ENCODE results near the gene GRIN2A. TPM values are rescaled to one million over a fixed set of nuclear protein-coding genes. Genes with fewer than 3 reads are reported as not detected.

GRIN2A gene
- total and polyA plus RNA-seq, 10 donors: under 0.01 to 0.10 (median 0.03) TPM; not detected in 7

DNA sequence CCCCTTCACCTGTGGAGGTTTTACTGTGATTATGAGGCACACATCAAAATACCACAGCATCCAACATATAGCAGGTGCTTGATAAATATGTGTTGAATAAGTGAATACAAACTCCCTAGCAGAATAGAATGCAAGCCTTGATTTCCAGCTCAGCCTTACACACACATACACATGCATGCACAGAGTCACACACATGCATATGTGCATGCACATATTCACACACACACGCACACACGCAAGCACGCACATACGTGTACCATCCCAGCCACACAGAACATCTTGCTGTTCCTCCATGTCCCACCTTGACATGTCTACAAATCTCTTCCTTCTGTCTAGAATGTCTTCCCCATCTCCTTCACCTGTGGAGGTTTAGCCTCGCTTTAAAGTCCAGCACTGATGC lies 160.1 kb downstream of the GRIN2A start:
- Histone ChIP-seq H3K4me3 (no peak overlapping the region), H3K4me1 (no peaks in the 10 kb centered on the region), H3K9me3 (no peaks in the 10 kb centered on the region), H3K27ac (no peak overlapping the region), H3K36me3 (no peaks in the 10 kb centered on the region), H3K27me3 (replicated peaks in 1 of 7) (peaks cover 0 to 21% (median 0%) of the 10 kb centered on the region in 7 donors)
- intact Hi-C loops (cut with DNase I; ENCODE audit: low total_unique reads): no loop called here
- no peak for DNase-seq
- 89 to 95% (median 93%) methylated on average over 5 of the region's 5 CpGs for WGBS, 5 donors
- no peak for TF ChIP-seq POLR2AphosphoS5 (IDR thresholded peaks at IDR 0.05)
- TF ChIP-seq POLR2A (IDR thresholded peaks at IDR 0.05): no peak
- TF ChIP-seq, protein P1, sequence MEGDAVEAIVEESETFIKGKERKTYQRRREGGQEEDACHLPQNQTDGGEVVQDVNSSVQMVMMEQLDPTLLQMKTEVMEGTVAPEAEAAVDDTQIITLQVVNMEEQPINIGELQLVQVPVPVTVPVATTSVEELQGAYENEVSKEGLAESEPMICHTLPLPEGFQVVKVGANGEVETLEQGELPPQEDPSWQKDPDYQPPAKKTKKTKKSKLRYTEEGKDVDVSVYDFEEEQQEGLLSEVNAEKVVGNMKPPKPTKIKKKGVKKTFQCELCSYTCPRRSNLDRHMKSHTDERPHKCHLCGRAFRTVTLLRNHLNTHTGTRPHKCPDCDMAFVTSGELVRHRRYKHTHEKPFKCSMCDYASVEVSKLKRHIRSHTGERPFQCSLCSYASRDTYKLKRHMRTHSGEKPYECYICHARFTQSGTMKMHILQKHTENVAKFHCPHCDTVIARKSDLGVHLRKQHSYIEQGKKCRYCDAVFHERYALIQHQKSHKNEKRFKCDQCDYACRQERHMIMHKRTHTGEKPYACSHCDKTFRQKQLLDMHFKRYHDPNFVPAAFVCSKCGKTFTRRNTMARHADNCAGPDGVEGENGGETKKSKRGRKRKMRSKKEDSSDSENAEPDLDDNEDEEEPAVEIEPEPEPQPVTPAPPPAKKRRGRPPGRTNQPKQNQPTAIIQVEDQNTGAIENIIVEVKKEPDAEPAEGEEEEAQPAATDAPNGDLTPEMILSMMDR (IDR thresholded peaks at IDR 0.05 in 8 of 11, conservative IDR thresholded peaks at IDR 0.05 in 3 of 11): no peak

DNA sequence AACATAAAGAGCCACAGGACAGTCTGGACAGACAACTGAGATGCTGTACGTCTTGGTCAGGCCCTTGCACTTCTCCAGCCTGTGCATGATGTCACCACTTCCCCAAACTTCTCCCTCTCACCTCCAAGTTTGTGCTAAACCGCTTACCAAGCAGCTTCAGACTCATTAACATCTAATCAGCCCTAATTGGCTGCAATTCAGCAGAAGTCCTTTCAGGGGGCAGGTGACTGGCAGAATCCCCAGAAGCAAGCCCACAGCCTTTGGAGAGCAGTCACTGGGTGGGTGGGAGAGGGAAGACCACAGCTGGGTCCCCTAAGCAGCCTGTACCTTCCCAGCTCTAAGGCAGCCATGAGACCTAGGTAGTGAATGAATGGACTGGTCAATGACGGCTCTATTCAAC lies 161.4 kb downstream of the GRIN2A start:
- Histone ChIP-seq H3K36me3 (no peaks in the 10 kb centered on the region), H3K9me3 (no peaks in the 10 kb centered on the region), H3K4me1 (no peaks in the 10 kb centered on the region), H3K4me3 (no peak overlapping the region), H3K27me3 (replicated peaks in 1 of 7) (peaks cover 0 to 19% (median 0%) of the 10 kb centered on the region in 7 donors), H3K27ac (no peak overlapping the region)
- intact Hi-C loops (cut with DNase I; ENCODE audit: low total_unique reads): no loop called here
- WGBS, 5 donors: 49 to 62% (median 51%) methylated on average over 3 of the region's 3 CpGs
- no peak for DNase-seq
- TF ChIP-seq POLR2AphosphoS5 (IDR thresholded peaks at IDR 0.05) (no peak), POLR2A (IDR thresholded peaks at IDR 0.05) (no peak)
- TF ChIP-seq, protein P1 (IDR thresholded peaks at IDR 0.05 in 8 of 11, conservative IDR thresholded peaks at IDR 0.05 in 3 of 11): no peak

DNA sequence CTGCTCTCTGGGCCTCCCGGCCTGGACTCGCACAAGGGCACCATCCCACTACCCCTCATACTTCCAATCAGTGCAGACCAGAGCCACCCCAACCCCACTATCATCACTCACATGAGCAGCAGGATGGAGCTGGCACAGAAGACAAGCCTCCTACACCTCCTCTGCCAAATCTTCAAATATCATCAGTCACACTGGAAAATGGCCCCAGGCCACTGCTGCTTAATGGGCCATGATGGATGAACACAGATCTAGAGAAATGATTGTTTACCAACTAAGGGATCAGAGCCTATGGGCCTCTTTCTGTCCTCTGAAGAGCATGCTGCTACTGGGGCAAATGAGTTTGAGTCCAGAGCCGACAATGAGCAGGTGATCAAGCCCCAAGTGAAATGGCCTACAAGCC lies 165.5 kb downstream of the GRIN2A start:
- H3K27ac ChIP-seq: no peak overlapping the region
- no peak for DNase-seq
- H3K4me1 ChIP-seq: no peaks in the 10 kb centered on the region
- WGBS, 5 donors: 54 to 90% (median 73%) methylated on average over 3 of the region's 3 CpGs
- no peak for TF ChIP-seq POLR2AphosphoS5 (IDR thresholded peaks at IDR 0.05)
- TF ChIP-seq POLR2A (IDR thresholded peaks at IDR 0.05): no peak
- TF ChIP-seq, protein P1 (IDR thresholded peaks at IDR 0.05 in 8 of 11, conservative IDR thresholded peaks at IDR 0.05 in 3 of 11): no peak
- no peak overlapping the region for H3K4me3 ChIP-seq
- H3K27me3 ChIP-seq (replicated peaks in 1 of 7): peaks cover 0 to 28% (median 0%) of the 10 kb centered on the region in 7 donors
- intact Hi-C loops (cut with DNase I; ENCODE audit: low total_unique reads): no loop called here
- no peaks in the 10 kb centered on the region for H3K9me3 ChIP-seq
- H3K36me3 ChIP-seq: no peaks in the 10 kb centered on the region

DNA sequence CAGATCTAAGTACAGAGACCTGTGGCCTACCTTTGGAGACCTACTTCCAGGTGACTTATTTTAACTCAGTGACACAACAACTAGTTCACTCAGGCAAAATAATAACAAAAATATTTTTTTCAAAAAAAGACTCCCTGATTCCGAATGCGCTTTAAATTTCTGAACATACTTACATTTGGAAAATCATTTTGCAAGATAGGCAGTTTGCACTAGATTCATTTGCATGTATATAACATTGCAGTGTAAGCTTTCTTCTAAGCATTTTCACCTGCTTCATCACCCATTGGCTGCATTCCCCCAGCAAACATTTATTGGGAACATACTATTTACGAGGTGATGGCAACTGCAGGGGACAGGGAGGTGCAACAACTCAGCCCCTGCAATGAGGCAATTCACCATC lies 166.8 kb downstream of the GRIN2A start:
- H3K4me1 ChIP-seq: no peaks in the 10 kb centered on the region
- intact Hi-C loops (cut with DNase I; ENCODE audit: low total_unique reads): no loop called here
- no peak overlapping the region for H3K27ac ChIP-seq
- H3K27me3 ChIP-seq (replicated peaks in 1 of 7): peaks cover 0 to 19% (median 0%) of the 10 kb centered on the region in 7 donors
- 83 to 91% (median 87%) methylated on average over 3 of the region's 3 CpGs for WGBS, 5 donors
- no peaks in the 10 kb centered on the region for H3K9me3 ChIP-seq
- H3K36me3 ChIP-seq: no peaks in the 10 kb centered on the region
- H3K4me3 ChIP-seq: no peak overlapping the region
- no peak for DNase-seq
- no peak for TF ChIP-seq POLR2AphosphoS5 (IDR thresholded peaks at IDR 0.05)
- TF ChIP-seq, protein P1 (IDR thresholded peaks at IDR 0.05 in 8 of 11, conservative IDR thresholded peaks at IDR 0.05 in 3 of 11): no peak
- no peak for TF ChIP-seq POLR2A (IDR thresholded peaks at IDR 0.05)

All from spleen (tissue), 11 donors.